ENCODE data around the gene UBE2D2. TPM values are rescaled to one million over a fixed set of nuclear protein-coding genes. Genes with fewer than 3 reads are reported as not detected.

The UBE2D2 gene
- total RNA-seq, 2 experiments from 2014 or later: 221 to 243 TPM

DNA sequence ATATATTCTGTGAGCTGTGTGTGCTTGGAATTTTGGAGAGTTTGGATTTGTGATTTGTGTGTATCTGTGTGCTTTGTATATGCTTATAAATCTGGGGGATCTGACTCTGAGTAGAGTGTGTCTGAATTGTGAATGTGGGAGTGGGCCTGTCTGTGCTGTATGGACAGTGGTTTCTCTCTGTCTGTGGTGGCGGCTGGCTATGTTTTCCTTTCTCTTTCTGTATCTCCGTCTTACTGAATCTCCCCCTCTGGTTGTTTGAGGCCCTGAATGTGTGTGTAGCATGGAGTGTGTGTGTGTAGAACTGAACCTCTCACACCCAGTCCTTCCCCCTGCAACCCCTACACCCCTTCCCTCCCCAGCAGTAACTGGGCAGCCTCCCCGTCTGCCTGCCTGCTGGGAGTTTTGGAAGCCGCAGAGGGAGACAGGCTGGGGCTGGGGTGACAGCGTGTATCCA, 91.7 kb downstream of the UBE2D2 start:
- intact Hi-C loops (cut with micrococcal nuclease): loop anchor here (1.0 kb wide), 1 partner anchor 17 kb away; no protein-coding TSS in a partner anchor
- CTCF ChIA-PET: interaction anchor here (0.8 to 2.9 kb wide), 4 partner anchors 18 to 312 kb away, joined by 3 to 9 read pairs (median 3); no protein-coding TSS in a partner anchor
- Mint-ChIP-seq H3K4me3 (no peak overlapping the region), H3K36me3 (ENCODE audit: low read depth) (no peaks in the 10 kb centered on the region), H3K27ac (no peak overlapping the region), H3K9me3 (no peaks in the 10 kb centered on the region), H3K4me1 (ENCODE audit: low read depth) (peaks cover 29% of the 10 kb centered on the region), H3K27me3 (ENCODE audit: low read depth) (peaks cover 42% of the 10 kb centered on the region)
- no peak for DNase-seq

DNA sequence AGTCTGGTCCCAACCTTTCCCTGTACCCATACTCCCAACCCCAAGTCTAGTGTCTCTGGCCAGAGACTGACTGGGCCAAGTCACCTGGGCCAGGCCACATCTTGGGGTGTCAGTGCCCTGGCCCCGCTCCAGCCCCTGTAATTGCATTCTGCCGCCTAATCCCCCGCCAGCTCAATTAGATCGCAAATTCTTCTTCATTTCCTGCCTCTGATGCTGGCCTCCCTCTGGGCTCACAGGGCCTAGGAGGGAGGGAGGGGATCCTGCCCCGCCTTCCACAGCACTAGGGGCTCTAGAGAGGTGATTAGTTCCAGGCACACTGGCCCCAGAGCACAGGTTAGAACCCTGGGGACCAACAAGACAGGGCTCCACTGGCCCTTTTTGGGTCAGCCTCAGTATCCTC, 92.5 kb downstream of the UBE2D2 start:
- no peaks in the 10 kb centered on the region for H3K9me3 Mint-ChIP-seq
- peaks cover 31% of the 10 kb centered on the region for H3K4me1 Mint-ChIP-seq (ENCODE audit: low read depth)
- CTCF ChIA-PET: interaction anchor here (1.0 kb wide), 1 partner anchor 24 kb away, joined by 3 read pairs; no protein-coding TSS in a partner anchor
- no peak overlapping the region for H3K27ac Mint-ChIP-seq
- peaks cover 44% of the 10 kb centered on the region for H3K27me3 Mint-ChIP-seq (ENCODE audit: low read depth)
- no peak overlapping the region for H3K4me3 Mint-ChIP-seq
- intact Hi-C loops (cut with micrococcal nuclease): no loop called here
- DNase-seq: no peak
- H3K36me3 Mint-ChIP-seq (ENCODE audit: low read depth): no peaks in the 10 kb centered on the region

DNA sequence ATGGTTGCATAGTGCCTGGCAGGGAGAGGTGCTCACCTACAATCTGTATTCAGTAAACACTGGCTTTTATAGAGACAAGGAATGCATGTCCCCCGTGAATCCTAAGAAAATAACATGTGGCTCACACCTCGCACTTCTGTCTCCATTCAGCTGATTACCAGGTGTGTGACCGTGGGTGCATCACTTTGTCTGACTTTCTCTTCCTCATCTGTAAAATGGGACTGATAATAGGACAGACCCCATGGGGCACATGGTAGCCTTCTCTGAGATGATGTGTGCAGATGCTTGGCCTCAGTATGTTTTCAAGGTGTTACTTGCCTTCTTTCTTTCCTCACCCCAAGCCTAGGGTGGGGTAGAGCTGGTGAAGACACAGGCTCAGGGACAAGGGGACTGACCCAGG, 93.3 kb downstream of the UBE2D2 start:
- H3K4me1 Mint-ChIP-seq (ENCODE audit: low read depth): peaks cover 31% of the 10 kb centered on the region
- no peaks in the 10 kb centered on the region for H3K9me3 Mint-ChIP-seq
- intact Hi-C loops (cut with micrococcal nuclease): no loop called here
- CTCF ChIA-PET: interaction anchor here (1.0 kb wide), 1 partner anchor 16 kb away, joined by 3 read pairs; no protein-coding TSS in a partner anchor
- H3K36me3 Mint-ChIP-seq (ENCODE audit: low read depth): no peaks in the 10 kb centered on the region
- no peak overlapping the region for H3K4me3 Mint-ChIP-seq
- DNase-seq: no peak
- H3K27me3 Mint-ChIP-seq (ENCODE audit: low read depth): peaks cover 48% of the 10 kb centered on the region
- no peak overlapping the region for H3K27ac Mint-ChIP-seq

DNA sequence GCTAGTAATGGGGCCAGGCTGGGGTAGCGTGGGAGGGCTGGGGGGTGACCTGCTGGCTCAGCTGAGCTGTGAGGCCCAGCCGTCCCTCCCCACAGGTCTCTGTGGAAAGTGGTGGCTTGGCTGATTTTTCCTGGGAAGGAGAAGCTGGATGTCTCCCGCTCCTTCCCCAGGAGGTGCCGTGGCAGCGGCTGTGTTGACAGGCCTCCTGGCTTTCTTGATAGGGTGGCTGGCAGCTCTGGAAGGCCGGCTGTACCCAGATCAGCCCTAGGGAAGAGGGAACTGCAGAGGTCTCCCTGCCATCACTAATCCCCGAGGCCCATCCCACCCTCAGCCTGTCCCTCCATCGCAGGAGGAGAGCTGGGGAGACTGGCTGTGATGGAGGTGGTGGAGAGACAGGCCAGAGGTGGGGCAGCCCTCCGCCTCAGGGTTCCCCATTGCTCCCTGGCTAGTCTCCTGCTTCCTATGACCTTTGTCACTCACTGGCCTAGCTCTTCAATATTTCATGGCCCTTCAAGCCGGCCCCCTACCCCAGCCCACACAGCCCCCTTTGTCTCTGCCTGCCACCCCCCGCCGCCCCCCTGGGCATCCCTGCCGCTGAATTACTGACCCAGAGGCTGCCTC, 93.8 kb downstream of the UBE2D2 start:
- Mint-ChIP-seq H3K4me1 (ENCODE audit: low read depth) (peaks cover 26% of the 10 kb centered on the region), H3K27ac (no peak overlapping the region), H3K36me3 (ENCODE audit: low read depth) (no peaks in the 10 kb centered on the region), H3K9me3 (no peaks in the 10 kb centered on the region), H3K4me3 (no peak overlapping the region), H3K27me3 (ENCODE audit: low read depth) (peaks cover 43% of the 10 kb centered on the region)
- CTCF ChIA-PET: interaction anchor here (0.8 to 1.0 kb wide), 2 partner anchors 16 to 22 kb away, joined by 3 read pairs; no protein-coding TSS in a partner anchor
- intact Hi-C loops (cut with micrococcal nuclease): no loop called here
- no peak for DNase-seq

DNA sequence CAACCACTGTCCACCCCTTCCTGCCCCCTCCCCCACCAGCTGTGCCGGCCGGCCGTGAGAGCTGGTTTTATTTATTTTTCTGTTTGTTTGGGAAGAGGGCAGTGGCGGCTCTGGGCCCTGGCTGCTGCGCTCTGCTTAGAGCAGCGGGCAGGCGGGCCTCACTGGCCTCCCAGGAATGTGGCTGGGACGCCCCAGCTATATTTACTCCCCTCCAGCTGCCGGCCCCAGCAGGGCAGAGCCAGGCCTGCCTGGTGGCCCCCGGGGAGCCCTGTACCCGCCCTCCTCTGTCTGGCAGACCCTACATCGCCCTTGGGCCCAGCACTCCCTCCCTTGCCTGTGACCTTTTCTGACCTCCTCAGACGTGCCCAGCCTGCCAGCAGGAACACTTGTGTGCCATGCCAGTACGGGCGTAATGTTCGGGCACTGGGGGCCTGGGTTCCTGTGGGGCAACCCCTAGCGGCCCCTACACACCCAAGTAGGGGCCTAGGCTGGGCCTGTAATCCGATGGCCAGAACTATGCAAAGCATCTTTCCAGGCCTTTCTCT, 94.7 kb downstream of the UBE2D2 start:
- Mint-ChIP-seq H3K27ac (no peak overlapping the region), H3K4me3 (no peak overlapping the region), H3K4me1 (ENCODE audit: low read depth) (peaks cover 19% of the 10 kb centered on the region), H3K36me3 (ENCODE audit: low read depth) (no peaks in the 10 kb centered on the region), H3K27me3 (ENCODE audit: low read depth) (peaks cover 36% of the 10 kb centered on the region), H3K9me3 (no peaks in the 10 kb centered on the region)
- intact Hi-C loops (cut with micrococcal nuclease): no loop called here
- CTCF ChIA-PET: interaction anchor here (0.8 kb wide), 1 partner anchor 22 kb away, joined by 3 read pairs; no protein-coding TSS in a partner anchor
- DNase-seq: no peak

DNA sequence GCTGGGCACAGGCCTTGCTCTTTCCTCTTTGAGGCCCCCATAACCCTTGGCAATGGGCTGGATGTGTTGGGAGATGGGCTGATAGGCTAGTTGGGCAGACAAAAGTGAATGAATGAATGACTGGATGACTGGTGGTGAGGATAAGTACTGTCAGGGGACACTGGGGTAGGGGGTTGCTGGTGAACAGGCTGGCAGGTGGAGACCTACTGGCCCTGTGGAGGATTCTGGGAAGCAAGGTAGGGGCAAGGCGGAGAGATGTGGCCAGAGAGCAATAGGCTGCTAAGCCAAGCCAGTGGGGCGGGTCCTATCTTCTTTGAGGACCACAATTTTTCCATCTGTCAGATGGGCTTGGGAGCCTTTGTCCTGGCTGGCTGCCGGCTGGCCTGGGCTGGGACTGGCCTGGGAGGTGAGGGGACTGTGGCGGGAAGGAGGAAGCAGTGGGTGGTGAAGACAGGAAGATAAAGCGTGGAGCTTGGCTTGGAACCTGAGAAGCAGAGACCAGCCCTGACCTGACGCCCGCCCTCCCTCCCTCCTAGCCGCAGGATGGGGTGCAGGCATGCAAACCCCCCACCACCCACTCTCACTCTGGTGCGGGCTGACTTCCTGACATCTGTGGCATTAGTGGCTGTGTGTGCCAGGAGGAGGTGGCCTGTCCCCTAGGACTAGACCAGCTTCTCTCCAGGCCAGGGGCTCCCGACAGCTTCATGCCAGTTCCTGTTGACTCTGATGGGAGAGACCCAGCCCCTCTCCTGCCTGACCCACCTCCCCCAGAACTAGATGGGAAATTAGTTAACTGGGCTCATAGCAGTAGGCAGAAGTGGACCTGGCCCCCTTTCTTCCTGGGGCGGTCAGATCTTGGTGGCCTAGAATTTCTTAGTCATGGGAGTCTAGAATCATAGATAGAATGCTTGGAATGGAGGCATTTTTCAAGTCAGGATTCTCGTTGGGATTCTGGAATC, 96.5 kb downstream of the UBE2D2 start:
- H3K4me3 Mint-ChIP-seq: no peak overlapping the region
- H3K4me1 Mint-ChIP-seq (ENCODE audit: low read depth): peaks cover 4% of the 10 kb centered on the region
- CTCF ChIA-PET: no interaction called here
- no peaks in the 10 kb centered on the region for H3K9me3 Mint-ChIP-seq
- no peak for DNase-seq
- H3K27me3 Mint-ChIP-seq (ENCODE audit: low read depth): peaks cover 21% of the 10 kb centered on the region
- intact Hi-C loops (cut with micrococcal nuclease): no loop called here
- no peaks in the 10 kb centered on the region for H3K36me3 Mint-ChIP-seq (ENCODE audit: low read depth)
- H3K27ac Mint-ChIP-seq: no peak overlapping the region

DNA sequence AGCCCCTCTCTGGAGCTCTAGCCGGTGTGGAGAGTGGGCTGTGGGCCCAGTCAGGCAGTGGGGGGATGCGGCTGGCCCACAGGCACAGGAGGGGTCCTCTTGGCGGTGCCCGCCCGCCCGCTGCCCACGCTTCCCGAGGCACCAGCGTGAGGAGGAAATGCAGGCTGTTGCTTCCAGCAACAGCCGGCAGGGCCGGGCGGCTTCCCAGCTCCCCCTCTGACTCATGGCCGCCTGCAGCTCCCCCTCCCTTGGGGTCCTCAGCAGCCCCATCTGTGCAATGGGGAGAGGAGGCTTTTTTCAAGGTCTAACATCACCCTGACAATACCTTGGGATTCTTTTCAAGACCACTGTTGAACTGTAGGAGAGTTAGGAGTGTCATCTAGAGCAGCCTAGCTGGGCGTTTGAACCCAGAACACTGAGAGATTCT, 97.4 kb downstream of the UBE2D2 start:
- intact Hi-C loops (cut with micrococcal nuclease): no loop called here
- Mint-ChIP-seq H3K36me3 (ENCODE audit: low read depth) (no peaks in the 10 kb centered on the region), H3K27me3 (ENCODE audit: low read depth) (peaks cover 16% of the 10 kb centered on the region), H3K9me3 (no peaks in the 10 kb centered on the region), H3K27ac (no peak overlapping the region), H3K4me1 (ENCODE audit: low read depth) (peaks cover 3% of the 10 kb centered on the region), H3K4me3 (no peak overlapping the region)
- CTCF ChIA-PET: no interaction called here
- no peak for DNase-seq

DNA sequence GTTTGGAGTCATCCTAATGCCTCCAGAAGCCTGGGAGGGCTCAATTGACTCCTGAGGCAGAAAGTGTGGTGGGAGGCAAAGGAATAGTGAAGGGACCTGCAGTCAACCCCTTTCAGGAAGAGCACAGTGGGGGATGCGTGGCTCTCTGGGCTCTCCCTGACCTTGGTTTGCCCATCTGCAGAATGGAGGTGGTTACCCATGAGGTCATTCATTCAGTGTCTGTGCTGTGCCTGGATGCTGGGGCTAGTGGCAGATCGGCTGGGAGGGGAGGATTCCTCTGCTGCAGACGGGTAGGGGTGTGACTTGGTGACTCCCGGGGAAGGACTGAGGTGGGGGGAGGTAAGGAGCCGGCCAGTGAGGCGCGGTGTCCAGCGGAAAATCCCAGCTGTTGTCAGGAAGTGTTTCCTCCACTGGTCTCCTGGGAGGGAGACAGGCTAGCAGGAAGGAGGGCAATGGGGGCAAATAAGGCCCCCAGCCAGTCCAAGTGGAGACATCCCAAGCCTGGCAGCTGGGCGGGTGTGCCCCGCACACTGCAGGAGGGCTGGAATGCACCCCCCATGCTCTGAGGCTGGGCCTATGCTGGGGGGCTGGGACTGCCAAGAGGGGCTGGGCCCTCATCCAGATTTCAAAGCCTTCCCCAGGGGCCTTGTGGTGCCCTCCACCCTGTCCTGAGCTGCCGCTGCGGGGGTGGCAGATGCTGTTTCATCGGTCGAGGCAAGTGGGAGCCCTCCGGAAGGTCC, 98.0 kb downstream of the UBE2D2 start:
- peaks cover 3% of the 10 kb centered on the region for H3K4me1 Mint-ChIP-seq (ENCODE audit: low read depth)
- H3K27me3 Mint-ChIP-seq (ENCODE audit: low read depth): peaks cover 13% of the 10 kb centered on the region
- DNase-seq: no peak
- no peaks in the 10 kb centered on the region for H3K9me3 Mint-ChIP-seq
- no peaks in the 10 kb centered on the region for H3K36me3 Mint-ChIP-seq (ENCODE audit: low read depth)
- H3K4me3 Mint-ChIP-seq: no peak overlapping the region
- no peak overlapping the region for H3K27ac Mint-ChIP-seq
- intact Hi-C loops (cut with micrococcal nuclease): no loop called here
- CTCF ChIA-PET: no interaction called here

DNA sequence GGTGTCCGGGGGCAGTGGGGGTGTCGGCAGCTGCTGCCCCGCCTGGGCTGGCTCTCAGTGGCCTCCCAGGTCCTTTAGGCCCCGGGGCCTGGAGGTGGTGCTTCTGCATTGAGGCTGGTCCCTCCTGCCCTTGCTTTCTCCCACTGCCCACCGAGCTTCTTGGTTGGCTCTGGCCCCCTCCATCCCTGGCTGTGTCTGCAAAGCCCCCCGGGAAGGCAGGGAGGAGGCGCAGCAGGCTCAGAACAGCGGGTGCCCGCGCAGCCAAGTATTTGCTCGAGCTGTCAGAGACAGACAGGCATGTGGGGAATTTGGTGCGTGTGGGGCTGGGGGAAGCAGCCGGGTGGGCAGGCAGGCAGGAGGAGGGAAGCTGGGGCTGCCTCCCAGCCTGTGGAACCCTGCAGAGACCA, 98.6 kb downstream of the UBE2D2 start:
- H3K27me3 Mint-ChIP-seq (ENCODE audit: low read depth): peaks cover 10% of the 10 kb centered on the region
- H3K36me3 Mint-ChIP-seq (ENCODE audit: low read depth): no peaks in the 10 kb centered on the region
- CTCF ChIA-PET: interaction anchor here (1.0 kb wide), 1 partner anchor 11 kb away, joined by 3 read pairs; no protein-coding TSS in a partner anchor
- DNase-seq: no peak
- H3K9me3 Mint-ChIP-seq: no peaks in the 10 kb centered on the region
- intact Hi-C loops (cut with micrococcal nuclease): no loop called here
- peaks cover 3% of the 10 kb centered on the region for H3K4me1 Mint-ChIP-seq (ENCODE audit: low read depth)
- H3K4me3 Mint-ChIP-seq: no peak overlapping the region
- H3K27ac Mint-ChIP-seq: no peak overlapping the region

DNA sequence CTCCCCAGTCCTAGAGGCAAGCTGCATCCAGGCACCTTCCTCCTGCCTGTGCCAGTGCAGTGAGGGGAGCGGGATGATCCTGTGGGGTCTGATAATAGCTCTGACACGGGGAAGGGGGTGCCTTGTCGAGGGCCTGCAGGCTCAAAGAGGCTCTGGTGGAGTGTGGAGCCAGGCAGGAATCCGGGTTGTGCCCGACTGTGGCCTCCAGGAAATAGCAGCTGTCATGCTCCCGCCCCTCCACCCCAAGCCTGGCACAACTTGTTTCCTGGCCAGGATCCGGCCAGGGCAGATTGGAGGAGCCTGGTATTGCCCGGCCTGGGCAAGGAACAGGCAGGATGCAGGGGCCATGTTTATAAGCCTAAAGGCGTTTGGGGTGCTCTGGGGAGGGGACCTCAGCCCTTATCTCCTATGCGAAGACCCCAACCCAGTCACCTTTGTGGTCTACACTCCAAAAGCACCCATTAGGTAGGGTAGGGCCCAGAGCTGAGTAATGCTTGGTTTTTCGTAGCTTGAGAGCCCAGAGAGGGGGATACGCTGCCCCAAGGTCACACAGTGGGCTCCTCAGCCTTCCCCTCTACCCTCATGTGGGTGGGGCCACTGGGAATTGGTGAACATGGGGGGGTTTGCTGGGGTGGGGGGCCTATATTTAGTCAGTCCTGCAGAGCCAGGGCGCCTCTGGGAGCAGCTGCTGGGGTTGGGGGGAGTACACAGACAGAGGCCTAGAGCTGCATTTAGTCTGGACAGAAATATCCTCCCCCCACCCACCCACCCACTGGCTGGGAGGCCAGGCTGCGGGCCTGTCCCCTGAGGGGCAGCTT, 99.2 kb downstream of the UBE2D2 start:
- H3K9me3 Mint-ChIP-seq: no peaks in the 10 kb centered on the region
- intact Hi-C loops (cut with micrococcal nuclease): no loop called here
- H3K4me3 Mint-ChIP-seq: no peak overlapping the region
- H3K27ac Mint-ChIP-seq: no peak overlapping the region
- no peaks in the 10 kb centered on the region for H3K36me3 Mint-ChIP-seq (ENCODE audit: low read depth)
- CTCF ChIA-PET: interaction anchor here (0.8 to 1.2 kb wide), 3 partner anchors 11 to 309 kb away, joined by 3 read pairs; no protein-coding TSS in a partner anchor
- DNase-seq: no peak
- peaks cover 9% of the 10 kb centered on the region for H3K27me3 Mint-ChIP-seq (ENCODE audit: low read depth)
- H3K4me1 Mint-ChIP-seq (ENCODE audit: low read depth): peaks cover 3% of the 10 kb centered on the region

Measured in activated naive CD4-positive, alpha-beta T cell treated with anti-CD3 and anti-CD28 coated beads for 36 hours (primary cell).